Measurements from ENCODE around the gene JARID2.

GRCh38 chr6:15557174-15557573, 311.3 kb downstream of the JARID2 start:
- no peak for TF ChIP-seq EZH2 (IDR thresholded peaks at IDR 0.05; ENCODE audit: borderline replicate concordance, low read depth, low read length)
- TF ChIP-seq CREB3L1 (IDR thresholded peaks at IDR 0.05; ENCODE audit: borderline replicate concordance, low read depth) = no peak
- TF ChIP-seq CBX3 (IDR thresholded peaks at IDR 0.05; ENCODE audit: borderline replicate concordance in 1 of 2, low read length in 2 of 2) = no peak
- TF ChIP-seq CREM (IDR thresholded peaks at IDR 0.05; ENCODE audit: low read depth) = no peak
- TF ChIP-seq, protein P1, sequence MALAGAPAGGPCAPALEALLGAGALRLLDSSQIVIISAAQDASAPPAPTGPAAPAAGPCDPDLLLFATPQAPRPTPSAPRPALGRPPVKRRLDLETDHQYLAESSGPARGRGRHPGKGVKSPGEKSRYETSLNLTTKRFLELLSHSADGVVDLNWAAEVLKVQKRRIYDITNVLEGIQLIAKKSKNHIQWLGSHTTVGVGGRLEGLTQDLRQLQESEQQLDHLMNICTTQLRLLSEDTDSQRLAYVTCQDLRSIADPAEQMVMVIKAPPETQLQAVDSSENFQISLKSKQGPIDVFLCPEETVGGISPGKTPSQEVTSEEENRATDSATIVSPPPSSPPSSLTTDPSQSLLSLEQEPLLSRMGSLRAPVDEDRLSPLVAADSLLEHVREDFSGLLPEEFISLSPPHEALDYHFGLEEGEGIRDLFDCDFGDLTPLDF (CRISPR knock-in tag; IDR thresholded peaks at IDR 0.05) = no peak
- TF ChIP-seq ZBTB2 (IDR thresholded peaks at IDR 0.05) = no peak
- TF ChIP-seq, protein P2, sequence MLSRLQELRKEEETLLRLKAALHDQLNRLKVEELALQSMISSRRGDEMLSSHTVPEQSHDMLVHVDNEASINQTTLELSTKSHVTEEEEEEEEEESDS (CRISPR knock-in tag; IDR thresholded peaks at IDR 0.05) = no peak
- TF ChIP-seq FOS (IDR thresholded peaks at IDR 0.05; ENCODE audit: extremely low read depth, insufficient read length) = no peak
- no peak for TF ChIP-seq POLR2A (conservative IDR thresholded peaks at IDR 0.05)
- TF ChIP-seq WHSC1 (IDR thresholded peaks at IDR 0.05; ENCODE audit: low read length) = no peak

Measured in K562 (cell line).